Lung (tissue), 12 donors: Measurements from ENCODE around the gene PCNT. TPM values are rescaled to one million over a fixed set of nuclear protein-coding genes. Genes with fewer than 3 reads are reported as not detected.
A peak's percentile ranks its signal among the peaks of the same experiment; 100 is the strongest.

Source experiments
- ATAC-seq: fragments of 200-7000 bp; cut with Tn5 transposase; one replicate; pipeline ENCODE4 v1.9.1; 2020; ENCODE audit warnings: moderate number of reproducible peaks; ENCODE audit not compliant: insufficient read depth, low FRiP score
- DNase-seq, 3 donors: peaks; one replicate each; pipeline ENCODE4 v3.0.0-alpha.2; 2013 to 2017
- H3K27ac ChIP-seq, 2 donors: one replicate each; pipeline ENCODE4 v1.5.1; 2013; ENCODE audit warnings: mild to moderate bottlenecking in 2 of 2, moderate library complexity in 2 of 2, control low read depth in 1 of 2, inconsistent platforms in 1 of 2, low read depth in 1 of 2, low read length in 1 of 2
- H3K27me3 ChIP-seq, 3 donors: one replicate each; pipeline ENCODE4 v1.5.1; 2013; ENCODE audit warnings: low read length in 2 of 3; ENCODE audit not compliant: control insufficient read depth in 3 of 3, insufficient read depth in 3 of 3
- H3K36me3 ChIP-seq, 4 donors: one replicate each; pipeline ENCODE4 v1.5.1; 2013; ENCODE audit warnings: low read length in 4 of 4, mild to moderate bottlenecking in 1 of 4, moderate library complexity in 1 of 4; ENCODE audit not compliant: control insufficient read depth in 4 of 4, insufficient read depth in 4 of 4
- H3K4me1 ChIP-seq, 5 donors: one replicate each; pipeline ENCODE4 v1.5.1; 2013; ENCODE audit warnings: low read length in 5 of 5, mild to moderate bottlenecking in 2 of 5, moderate library complexity in 1 of 5; ENCODE audit not compliant: control insufficient read depth in 5 of 5, insufficient read depth in 5 of 5
- H3K4me3 ChIP-seq: one replicate; pipeline ENCODE4 v1.5.1; 2013; ENCODE audit warnings: mild to moderate bottlenecking, control low read depth, moderate library complexity
- H3K9ac ChIP-seq, 2 donors: one replicate each; pipeline ENCODE4 v1.5.1; 2013; ENCODE audit warnings: low read length in 2 of 2, control low read depth in 1 of 2; ENCODE audit not compliant: insufficient read depth in 1 of 2
- H3K9me3 ChIP-seq, 4 donors: one replicate each; pipeline ENCODE4 v1.5.1; 2013; ENCODE audit warnings: low read length in 3 of 4, mild to moderate bottlenecking in 1 of 4, moderate library complexity in 1 of 4; ENCODE audit not compliant: control insufficient read depth in 4 of 4, insufficient read depth in 3 of 4
- CTCF ChIP-seq: IDR thresholded peaks from 2 replicates; pipeline ENCODE4 v1.5.1; 2012; ENCODE audit warnings: mild to moderate bottlenecking; ENCODE audit errors: control extremely low read depth, extremely low read depth
- WGBS, 2 donors: extraction: QIAGEN DNeasy Blood & Tissue Kit; methylation state at CpG; one replicate each; pipeline ENCODE4 v1.1.7; 2013; 5-methylcytosine and 5-hydroxymethylcytosine counted together
- polyA plus RNA-seq, 2 donors: library from polyadenylated mRNA; stranded (reverse); fragments of 200-250 nt; gene quantifications; one replicate each; pipeline ENCODE4 v1.2.1, GENCODE V29; 2013
- total RNA-seq, 2 donors: library from RNA; depleted of rRNA in 1 of 2; stranded (reverse); fragments of >200 nt in 1 of 2; gene quantifications; one replicate each; pipeline ENCODE4 v1.2.1, GENCODE V29; 2014 to 2021
- donor health status: control.
- donor health status: control.
- donor health status: Bipolar disorder and iron deficiency.
- donor health status: healthy.
- donor health status: DM: yes; HTN: yes; CAD: no.

Gene PCNT
- total and polyA plus RNA-seq, 4 donors: 9.8 to 37.2 (median 18.5) TPM

GRCh38 chr21:46347203-46347550 lies 23.2 kb downstream of the PCNT start:
- no peaks in the 10 kb centered on the region for H3K9me3 ChIP-seq
- DNase-seq: no peak
- no peak overlapping the region for H3K9ac ChIP-seq
- ATAC-seq: no peak
- H3K4me1 ChIP-seq: no peaks in the 10 kb centered on the region
- H3K4me3 ChIP-seq: no peak overlapping the region
- TF ChIP-seq CTCF: no peak
- 79% methylated on average over 10 of the region's 10 CpGs for WGBS, 2 donors
- no peaks in the 10 kb centered on the region for H3K27me3 ChIP-seq
- peaks cover 8 to 48% (median 24%) of the 10 kb centered on the region in 4 donors for H3K36me3 ChIP-seq
- H3K27ac ChIP-seq: no peak overlapping the region

DNA sequence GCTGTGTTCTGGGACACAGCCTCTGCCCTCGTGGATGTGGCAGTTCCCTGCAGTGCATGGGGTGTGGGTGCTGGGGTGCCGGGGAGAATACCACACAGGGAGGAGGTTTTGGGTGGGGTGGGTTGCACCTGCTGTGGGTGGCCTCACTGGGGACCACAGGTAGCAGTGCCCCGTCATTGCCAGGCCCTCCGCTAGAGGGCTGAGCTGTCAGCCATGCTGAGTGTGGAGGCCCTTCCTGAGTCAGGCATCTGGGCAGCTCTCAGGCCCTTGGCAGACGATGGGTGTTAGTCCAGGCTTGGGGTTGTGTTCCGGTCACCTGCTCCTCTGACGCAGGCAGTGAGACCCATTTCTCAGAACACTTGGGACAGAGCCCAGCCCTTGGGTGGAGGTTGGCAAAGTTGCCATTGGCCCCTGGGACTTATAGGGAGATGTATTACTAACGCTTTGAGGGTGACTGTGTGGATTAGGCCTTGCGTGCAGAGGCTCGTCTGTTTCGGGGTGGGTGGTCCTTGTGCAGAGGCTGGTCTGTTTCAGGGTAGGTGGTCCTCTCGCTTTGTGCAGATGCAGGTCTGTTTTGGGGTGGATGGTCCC lies 23.9 kb downstream of the PCNT start:
- Histone ChIP-seq H3K36me3 (peaks cover 8 to 55% (median 26%) of the 10 kb centered on the region in 4 donors), H3K9me3 (no peaks in the 10 kb centered on the region), H3K27me3 (no peaks in the 10 kb centered on the region), H3K27ac (peak overlapping the region in 1 of 2 donors; percentile 40), H3K9ac (no peak overlapping the region), H3K4me3 (no peak overlapping the region), H3K4me1 (no peaks in the 10 kb centered on the region)
- 94 to 98% methylated on average over 12 of the region's 12 CpGs for WGBS, 2 donors
- DNase-seq (no peak), ATAC-seq (no peak)
- no peak for TF ChIP-seq CTCF

DNA sequence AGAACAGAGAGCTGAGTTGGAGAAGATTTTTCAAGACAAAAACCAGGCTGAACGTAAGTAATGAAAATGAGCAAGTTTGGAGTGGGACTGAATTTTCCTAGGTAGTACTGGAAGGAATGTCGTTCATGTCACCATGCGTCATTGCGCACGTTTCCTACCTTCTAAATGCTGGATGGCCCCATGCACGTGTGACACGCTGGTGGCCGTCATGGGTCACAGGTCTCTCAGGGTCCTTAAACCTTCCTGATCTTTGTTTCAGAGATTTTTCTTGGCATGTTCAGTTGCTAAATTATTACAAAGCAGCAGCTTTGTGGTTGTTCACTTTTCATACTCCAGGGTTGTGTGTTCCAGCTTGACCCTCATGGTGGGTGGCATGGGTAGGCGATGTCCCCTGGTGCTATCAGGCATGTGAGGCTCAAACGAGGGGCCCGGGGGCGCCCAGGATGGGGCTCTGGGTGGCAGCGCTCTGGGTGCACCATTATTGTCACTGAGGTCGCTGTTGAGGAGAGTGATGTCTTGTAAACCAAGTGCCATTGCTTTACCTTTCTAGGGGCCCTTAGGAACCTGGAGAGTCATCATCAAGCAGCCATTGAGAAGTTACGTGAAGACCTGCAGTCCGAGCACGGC lies 25.3 kb downstream of the PCNT start:
- 98% methylated on average over 17 of the region's 17 CpGs for WGBS, 2 donors
- H3K36me3 ChIP-seq: peaks cover 16 to 65% (median 36%) of the 10 kb centered on the region in 4 donors

More for the DNA sequence above, 25.3 kb downstream of the PCNT start:
- Histone ChIP-seq H3K9ac (no peak overlapping the region), H3K4me3 (no peak overlapping the region), H3K27me3 (no peaks in the 10 kb centered on the region), H3K27ac (no peak overlapping the region), H3K4me1 (no peaks in the 10 kb centered on the region), H3K9me3 (no peaks in the 10 kb centered on the region)
- DNase-seq: no peak
- no peak for ATAC-seq
- no peak for TF ChIP-seq CTCF
